H9 (cell line): ENCODE measurements around the gene PPM1M. TPM values are rescaled to one million over a fixed set of nuclear protein-coding genes. Genes with fewer than 3 reads are reported as not detected.

Experiments used
- DNase-seq: peaks from one replicate; pipeline ENCODE4 v3.0.0-alpha.2; 2017
- H2AFZ ChIP-seq: one replicate; pipeline ENCODE4 v1.6.1; 2013; ENCODE audit warnings: mild to moderate bottlenecking, low read length, control low read depth, moderate library complexity
- H2AK5ac ChIP-seq: 2 replicates; pipeline ENCODE4 v1.6.1; 2013; ENCODE audit warnings: low read length, control low read depth, mixed read lengths; ENCODE audit not compliant: insufficient read length
- H2BK120ac ChIP-seq: one replicate; pipeline ENCODE4 v1.6.1; 2013; ENCODE audit warnings: low read depth, mild to moderate bottlenecking, low read length, control low read depth, inconsistent platforms; ENCODE audit not compliant: poor library complexity, severe bottlenecking
- H2BK12ac ChIP-seq: 2 replicates; pipeline ENCODE4 v1.6.1; 2013; ENCODE audit warnings: low read length, control low read depth, mixed read lengths, low read depth; ENCODE audit not compliant: insufficient read length
- H2BK15ac ChIP-seq: 2 replicates; pipeline ENCODE4 v1.6.1; 2013; ENCODE audit warnings: low read depth, low read length, control low read depth
- H2BK20ac ChIP-seq: one replicate; pipeline ENCODE4 v1.6.1; 2013; ENCODE audit warnings: low read depth, mild to moderate bottlenecking, low read length, control low read depth, inconsistent platforms; ENCODE audit not compliant: poor library complexity, severe bottlenecking
- H2BK5ac ChIP-seq: 2 replicates; pipeline ENCODE4 v1.6.1; 2013; ENCODE audit warnings: low read length, control low read depth, mixed read lengths; ENCODE audit not compliant: insufficient read length
- H3K14ac ChIP-seq: 2 replicates; pipeline ENCODE4 v1.6.1; 2013; ENCODE audit warnings: low read length, control low read depth; ENCODE audit not compliant: insufficient read depth
- H3K18ac ChIP-seq: 2 replicates; pipeline ENCODE4 v1.6.1; 2013; ENCODE audit warnings: low read depth, mild to moderate bottlenecking, mixed read lengths, low read length, control low read depth; ENCODE audit not compliant: insufficient read length
- H3K23ac ChIP-seq: 2 replicates; pipeline ENCODE4 v1.6.1; 2013; ENCODE audit warnings: low read length, control low read depth, mixed read lengths, low read depth; ENCODE audit not compliant: insufficient read length
- H3K23me2 ChIP-seq: 2 replicates; pipeline ENCODE4 v1.6.1; 2013; ENCODE audit warnings: low read depth, mild to moderate bottlenecking, mixed read lengths, low read length, control low read depth; ENCODE audit not compliant: insufficient read length, poor library complexity, severe bottlenecking
- H3K27ac ChIP-seq: 2 replicates; pipeline ENCODE4 v1.5.1; 2013; ENCODE audit warnings: low read length, control low read depth, mixed read lengths, low read depth; ENCODE audit not compliant: insufficient read length
- H3K27me3 ChIP-seq: 2 replicates; pipeline ENCODE4 v1.6.1; 2013; ENCODE audit warnings: low read length, control low read depth, inconsistent platforms; ENCODE audit not compliant: insufficient read depth
- H3K4ac ChIP-seq: 2 replicates; pipeline ENCODE4 v1.6.1; 2013; ENCODE audit warnings: low read depth, mild to moderate bottlenecking, control low read depth, inconsistent platforms, low read length, moderate library complexity
- H3K4me1 ChIP-seq: 2 replicates; pipeline ENCODE4 v1.6.1; 2013; ENCODE audit warnings: low read length, control low read depth, inconsistent platforms; ENCODE audit not compliant: insufficient read depth
- H3K4me2 ChIP-seq: 2 replicates; pipeline ENCODE4 v1.6.1; 2013; ENCODE audit warnings: low read length, control low read depth, mixed read lengths; ENCODE audit not compliant: insufficient read length, insufficient read depth
- H3K56ac ChIP-seq: 2 replicates; pipeline ENCODE4 v1.6.1; 2013; ENCODE audit warnings: low read depth, mild to moderate bottlenecking, mixed read lengths, low read length, control low read depth; ENCODE audit not compliant: insufficient read length
- H3K79me1 ChIP-seq: 2 replicates; pipeline ENCODE4 v1.6.1; 2013; ENCODE audit warnings: low read depth, mild to moderate bottlenecking, moderate library complexity, low read length, control low read depth, inconsistent platforms; ENCODE audit not compliant: insufficient read depth, poor library complexity, severe bottlenecking
- H3K79me2 ChIP-seq: 2 replicates; pipeline ENCODE4 v1.6.1; 2013; ENCODE audit warnings: low read length, control low read depth, inconsistent platforms; ENCODE audit not compliant: insufficient read depth
- H3K9ac ChIP-seq: 2 replicates; pipeline ENCODE4 v1.6.1; 2013; ENCODE audit warnings: low read length, control low read depth, mixed read lengths; ENCODE audit not compliant: insufficient read length; ENCODE audit errors: extremely low read depth
- H3K9me3 ChIP-seq: one replicate; pipeline ENCODE4 v1.6.1; 2013; ENCODE audit warnings: low read depth, low read length, inconsistent platforms; ENCODE audit not compliant: control insufficient read depth
- H3T11ph ChIP-seq: one replicate; pipeline ENCODE4 v1.6.1; 2013; ENCODE audit warnings: mild to moderate bottlenecking, low read length, control low read depth, inconsistent platforms
- H4K20me1 ChIP-seq: one replicate; pipeline ENCODE4 v1.6.1; 2013; ENCODE audit not compliant: control insufficient read depth, insufficient read length, insufficient read depth
- H4K5ac ChIP-seq: 2 replicates; pipeline ENCODE4 v1.6.1; 2013; ENCODE audit warnings: low read depth, mild to moderate bottlenecking, mixed read lengths, low read length, control low read depth; ENCODE audit not compliant: insufficient read length
- H4K8ac ChIP-seq: replicated peaks from 2 replicates; pipeline ENCODE4 v1.6.1; 2013; ENCODE audit warnings: low read length, control low read depth, mixed read lengths, low read depth; ENCODE audit not compliant: insufficient read length
- H4K91ac ChIP-seq: 2 replicates; pipeline ENCODE4 v1.6.1; 2013; ENCODE audit warnings: low read depth, mild to moderate bottlenecking, moderate library complexity, mixed read lengths, low read length, control low read depth; ENCODE audit not compliant: insufficient read length
- H3K27ac Mint-ChIP-seq, 3 experiments: 2 replicates in 2 of 3; 3 replicates in 1 of 3; pipeline ENCODE4 v1.8.0; 2020 to 2021; ENCODE audit warnings: mixed read lengths in 3 of 3, mild to moderate bottlenecking in 1 of 3, moderate library complexity in 1 of 3
- H3K27me3 Mint-ChIP-seq: 2 replicates; pipeline ENCODE4 v1.8.0; 2021; ENCODE audit warnings: low read depth, mild to moderate bottlenecking, moderate library complexity, mixed read lengths
- H3K36me3 Mint-ChIP-seq, 3 experiments: 2 replicates in 2 of 3; 3 replicates in 1 of 3; pipeline ENCODE4 v1.8.0; 2020 to 2021; ENCODE audit warnings: low read depth in 3 of 3, mixed read lengths in 3 of 3; ENCODE audit not compliant: insufficient read depth in 1 of 3
- H3K4me1 Mint-ChIP-seq, 2 experiments: 2 replicates each; pipeline ENCODE4 v1.8.0; 2020; ENCODE audit warnings: mixed read lengths in 2 of 2
- H3K4me3 Mint-ChIP-seq, 2 experiments: 2 replicates in 1 of 2; 3 replicates in 1 of 2; pipeline ENCODE4 v1.8.0; 2020 to 2021; ENCODE audit warnings: mild to moderate bottlenecking in 2 of 2, mixed read lengths in 2 of 2, moderate library complexity in 1 of 2
- H3K9me3 Mint-ChIP-seq, 2 experiments: 2 replicates in 1 of 2; 3 replicates in 1 of 2; pipeline ENCODE4 v1.8.0; 2020; ENCODE audit warnings: mild to moderate bottlenecking in 2 of 2, mixed read lengths in 2 of 2, moderate library complexity in 1 of 2
- WGBS: extraction: QIAGEN DNeasy Blood & Tissue Kit; methylation state at CpG from one replicate; pipeline ENCODE4 v1.1.7; 2013; ENCODE audit warnings: missing lambda C conversion rate, low lambda C conversion rate, mixed read lengths; ENCODE audit not compliant: insufficient read length; ENCODE audit errors: extremely low coverage; 5-methylcytosine and 5-hydroxymethylcytosine counted together
- total RNA-seq: library from RNA; stranded (reverse); gene quantifications from 2 replicates; pipeline ENCODE4 v1.2.1, GENCODE V29; 2021
- TF ChIP-seq, protein P1 (sequence below): fragments of 200-600 bp; sonication (generic); conservative IDR thresholded peaks from 3 replicates; pipeline ENCODE4 v1.8.0; 2021; ENCODE audit warnings: antibody characterized with exemption, mild to moderate bottlenecking

Gene PPM1M
- total RNA-seq, 1 experiment from 2014 or later: 7.4 TPM

DNA sequence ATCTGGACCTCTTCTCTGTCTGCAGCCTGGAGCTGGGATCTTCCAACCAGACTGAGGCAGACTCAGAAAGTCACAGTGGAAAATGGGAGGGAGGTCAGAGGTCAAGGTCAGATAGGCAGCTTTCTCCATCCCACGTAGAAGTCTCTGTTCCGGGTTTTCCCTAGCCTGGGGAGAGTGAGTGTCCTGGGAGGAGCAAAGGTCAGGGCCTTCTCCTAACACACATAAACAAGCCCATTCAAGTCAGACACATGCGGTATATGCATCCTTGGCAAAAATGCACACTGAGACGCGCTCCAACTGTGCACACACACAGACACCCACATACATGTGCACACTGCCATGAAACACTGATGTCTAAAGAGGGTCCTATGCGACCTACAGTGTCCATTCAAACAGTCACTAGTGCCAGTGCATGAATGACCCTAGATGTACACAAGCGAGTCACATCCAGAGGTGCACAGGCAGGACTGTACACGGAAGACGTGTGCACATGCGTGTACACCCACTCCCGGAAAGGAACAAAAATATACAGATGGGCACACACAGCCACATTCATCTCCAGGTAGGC lies 7.3 kb upstream of the PPM1M start:
- no peaks in the 10 kb centered on the region for H4K20me1 ChIP-seq
- peak overlapping the region; percentile 51 to 93 (median 79); a peak in 6 of 7 replicates for H3K27ac Mint-ChIP-seq
- H3T11ph ChIP-seq: no peak overlapping the region
- H3K27me3 Mint-ChIP-seq: peaks cover 7% of the 10 kb centered on the region
- no peak overlapping the region for H3K14ac ChIP-seq
- no peak overlapping the region for H2BK20ac ChIP-seq
- no peak overlapping the region for H2AFZ ChIP-seq
- H4K5ac ChIP-seq: no peak overlapping the region
- H3K23ac ChIP-seq: no peak overlapping the region
- TF ChIP-seq, protein P1, sequence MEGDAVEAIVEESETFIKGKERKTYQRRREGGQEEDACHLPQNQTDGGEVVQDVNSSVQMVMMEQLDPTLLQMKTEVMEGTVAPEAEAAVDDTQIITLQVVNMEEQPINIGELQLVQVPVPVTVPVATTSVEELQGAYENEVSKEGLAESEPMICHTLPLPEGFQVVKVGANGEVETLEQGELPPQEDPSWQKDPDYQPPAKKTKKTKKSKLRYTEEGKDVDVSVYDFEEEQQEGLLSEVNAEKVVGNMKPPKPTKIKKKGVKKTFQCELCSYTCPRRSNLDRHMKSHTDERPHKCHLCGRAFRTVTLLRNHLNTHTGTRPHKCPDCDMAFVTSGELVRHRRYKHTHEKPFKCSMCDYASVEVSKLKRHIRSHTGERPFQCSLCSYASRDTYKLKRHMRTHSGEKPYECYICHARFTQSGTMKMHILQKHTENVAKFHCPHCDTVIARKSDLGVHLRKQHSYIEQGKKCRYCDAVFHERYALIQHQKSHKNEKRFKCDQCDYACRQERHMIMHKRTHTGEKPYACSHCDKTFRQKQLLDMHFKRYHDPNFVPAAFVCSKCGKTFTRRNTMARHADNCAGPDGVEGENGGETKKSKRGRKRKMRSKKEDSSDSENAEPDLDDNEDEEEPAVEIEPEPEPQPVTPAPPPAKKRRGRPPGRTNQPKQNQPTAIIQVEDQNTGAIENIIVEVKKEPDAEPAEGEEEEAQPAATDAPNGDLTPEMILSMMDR: no peak
- H3K9me3 ChIP-seq: no peaks in the 10 kb centered on the region
- peaks cover 39 to 47% of the 10 kb centered on the region in 2 experiments for H3K4me1 Mint-ChIP-seq
- H3K9ac ChIP-seq: peak overlapping the region; percentile 67
- no peak overlapping the region for H3K18ac ChIP-seq
- no peak overlapping the region for H4K8ac ChIP-seq
- H2BK12ac ChIP-seq: no peak overlapping the region
- peaks cover 5% of the 10 kb centered on the region; the same call in 1 of the 2 replicates for H3K79me2 ChIP-seq
- no peak overlapping the region for H2BK15ac ChIP-seq
- H3K9me3 Mint-ChIP-seq: peaks cover 0 to 2% of the 10 kb centered on the region in 2 experiments; a peak in 2 of 5 replicates
- peaks cover 0 to 19% (median 17%) of the 10 kb centered on the region in 3 experiments; a peak in 5 of 7 replicates for H3K36me3 Mint-ChIP-seq
- WGBS: no CpG with 5 or more reads among the region's 11 CpGs
- no peak overlapping the region for H4K91ac ChIP-seq
- no peak for DNase-seq
- peak overlapping the region; percentile 91 to 95 for H3K4me3 Mint-ChIP-seq
- H3K79me1 ChIP-seq: no peaks in the 10 kb centered on the region
- H3K4me1 ChIP-seq: peaks cover 15% of the 10 kb centered on the region
- H3K56ac ChIP-seq: peak overlapping the region; percentile 0
- no peak overlapping the region for H2BK5ac ChIP-seq
- no peak overlapping the region for H3K27ac ChIP-seq
- no peak overlapping the region for H3K4ac ChIP-seq
- H3K23me2 ChIP-seq: peaks cover 8% of the 10 kb centered on the region
- no peaks in the 10 kb centered on the region for H3K27me3 ChIP-seq
- H2AK5ac ChIP-seq: no peak overlapping the region
- H3K4me2 ChIP-seq: peak overlapping the region; percentile 99
- no peak overlapping the region for H2BK120ac ChIP-seq
